MCF 10A (cell line): ENCODE results near the gene UQCC5. TPM values are rescaled to one million over a fixed set of nuclear protein-coding genes. Genes with fewer than 3 reads are reported as not detected.
A peak's percentile ranks its signal among the peaks of the same experiment; 100 is the strongest.

ENCODE experiments used
- BruUV-seq: library from RNA; stranded (reverse); fragments of 400-500 nt; replicated peaks from 2 replicates; lab custom pipeline; 2021; lab: Mats Ljungman, UMichigan
- CTCF ChIA-PET: fragments of 300-600 bp; sonication (Branson Sonifier 250); formaldehyde crosslinking; extraction: SDS; loops from one replicate; lab custom pipeline; 2021; ENCODE audit warnings: antibody characterized with exemption, inconsistent platforms; lab: Yijun Ruan, JAX
- POLR2A ChIA-PET: fragments of 300-600, 350-650 bp; sonication (Branson Sonifier 250); formaldehyde crosslinking; extraction: SDS; loops from one replicate; lab custom pipeline; 2020; ENCODE audit warnings: antibody characterized with exemption, inconsistent platforms; lab: Yijun Ruan, JAX
- DNase-seq: peaks from one replicate; pipeline ENCODE4 v3.0.0-alpha.2; 2018; ENCODE audit not compliant: unreplicated experiment
- H3K27ac Mint-ChIP-seq: one replicate; pipeline ENCODE4 v1.8.0; 2022; ENCODE audit warnings: mild to moderate bottlenecking, low read depth, mixed read lengths; ENCODE audit not compliant: unreplicated experiment
- H3K27me3 Mint-ChIP-seq: one replicate; pipeline ENCODE4 v1.8.0; 2022; ENCODE audit warnings: mixed read lengths; ENCODE audit not compliant: insufficient read depth, unreplicated experiment
- H3K36me3 Mint-ChIP-seq: one replicate; pipeline ENCODE4 v1.8.0; 2022; ENCODE audit warnings: mild to moderate bottlenecking, moderate library complexity, mixed read lengths; ENCODE audit not compliant: insufficient read depth, unreplicated experiment
- H3K4me1 Mint-ChIP-seq: one replicate; pipeline ENCODE4 v1.8.0; 2022; ENCODE audit warnings: mixed read lengths; ENCODE audit not compliant: insufficient read depth, unreplicated experiment
- H3K4me3 Mint-ChIP-seq: one replicate; pipeline ENCODE4 v1.8.0; 2022; ENCODE audit warnings: mild to moderate bottlenecking, moderate library complexity, mixed read lengths; ENCODE audit not compliant: unreplicated experiment
- H3K9me3 Mint-ChIP-seq: one replicate; pipeline ENCODE4 v1.8.0; 2022; ENCODE audit warnings: mixed read lengths; ENCODE audit not compliant: unreplicated experiment
- intact Hi-C: fragments of 100-400 bp; cut with micrococcal nuclease; formaldehyde crosslinking; loops from 2 replicates; pipeline ENCODE4 v1.14.1; 2022
- total RNA-seq: library from RNA; stranded (reverse); gene quantifications from 2 replicates; pipeline ENCODE4 v1.2.3, GENCODE V29; 2022
- TF ChIP-seq, protein P1 (sequence below): fragments of 200-600 bp; IDR thresholded peaks from one replicate; pipeline ENCODE4 v1.8.0; 2022; ENCODE audit warnings: antibody characterized with exemption, mild to moderate bottlenecking; ENCODE audit not compliant: unreplicated experiment

Gene UQCC5
- total RNA-seq, 1 experiment from 2014 or later = 22.6 TPM

DNA sequence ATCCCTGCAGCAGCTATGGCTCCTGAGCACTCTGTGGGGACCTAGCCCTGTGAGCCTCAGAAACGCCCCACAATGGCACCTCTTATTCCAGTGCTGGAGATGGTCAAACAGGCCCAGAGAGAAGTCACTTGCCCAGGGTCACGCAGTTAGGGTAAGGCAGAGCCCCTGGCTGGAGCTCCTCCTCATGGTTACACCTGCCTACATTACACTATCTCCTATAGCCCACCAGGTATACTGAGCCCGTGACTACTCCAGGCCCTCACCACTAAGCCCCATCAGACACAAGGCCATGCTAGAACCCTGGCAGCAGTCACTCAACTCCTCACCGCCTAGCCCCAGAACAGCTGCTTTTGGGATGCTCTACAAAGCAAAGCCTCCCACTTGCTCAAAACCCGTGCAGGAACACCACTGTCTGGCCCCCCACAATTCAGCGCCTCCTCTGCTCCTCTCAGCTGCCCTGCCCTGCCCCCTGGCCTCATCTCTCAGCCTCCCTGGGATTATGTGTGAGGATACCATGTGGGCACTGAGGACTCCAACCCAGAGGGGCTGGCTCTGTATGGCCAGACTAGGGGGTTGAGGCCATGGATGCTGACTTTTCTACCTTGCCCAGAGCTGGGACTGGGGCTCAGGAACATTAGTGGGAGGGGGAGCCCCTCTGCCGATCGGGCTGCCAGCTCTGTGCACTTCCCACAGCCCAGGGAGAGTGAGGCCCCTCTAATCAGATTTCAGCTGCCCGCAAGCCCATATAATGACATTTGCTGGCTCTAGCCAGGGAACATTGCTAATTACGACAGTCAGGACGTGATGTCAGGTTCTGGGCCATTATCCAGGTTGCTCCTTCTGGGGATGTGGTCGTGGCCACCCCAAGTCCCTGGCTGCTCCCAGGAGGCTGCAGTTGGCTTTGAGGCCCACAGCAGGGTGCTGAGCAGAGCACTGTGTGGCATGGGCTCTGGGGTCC, 6.8 kb upstream of the UQCC5 start:
- TF ChIP-seq, protein P1, sequence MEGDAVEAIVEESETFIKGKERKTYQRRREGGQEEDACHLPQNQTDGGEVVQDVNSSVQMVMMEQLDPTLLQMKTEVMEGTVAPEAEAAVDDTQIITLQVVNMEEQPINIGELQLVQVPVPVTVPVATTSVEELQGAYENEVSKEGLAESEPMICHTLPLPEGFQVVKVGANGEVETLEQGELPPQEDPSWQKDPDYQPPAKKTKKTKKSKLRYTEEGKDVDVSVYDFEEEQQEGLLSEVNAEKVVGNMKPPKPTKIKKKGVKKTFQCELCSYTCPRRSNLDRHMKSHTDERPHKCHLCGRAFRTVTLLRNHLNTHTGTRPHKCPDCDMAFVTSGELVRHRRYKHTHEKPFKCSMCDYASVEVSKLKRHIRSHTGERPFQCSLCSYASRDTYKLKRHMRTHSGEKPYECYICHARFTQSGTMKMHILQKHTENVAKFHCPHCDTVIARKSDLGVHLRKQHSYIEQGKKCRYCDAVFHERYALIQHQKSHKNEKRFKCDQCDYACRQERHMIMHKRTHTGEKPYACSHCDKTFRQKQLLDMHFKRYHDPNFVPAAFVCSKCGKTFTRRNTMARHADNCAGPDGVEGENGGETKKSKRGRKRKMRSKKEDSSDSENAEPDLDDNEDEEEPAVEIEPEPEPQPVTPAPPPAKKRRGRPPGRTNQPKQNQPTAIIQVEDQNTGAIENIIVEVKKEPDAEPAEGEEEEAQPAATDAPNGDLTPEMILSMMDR = no peak
- Mint-ChIP-seq H3K4me3 (no peak overlapping the region), H3K27me3 (no peaks in the 10 kb centered on the region), H3K9me3 (no peaks in the 10 kb centered on the region), H3K36me3 (no peaks in the 10 kb centered on the region), H3K27ac (no peak overlapping the region), H3K4me1 (no peaks in the 10 kb centered on the region)
- ChIA-PET CTCF (interaction anchor here (0.6 kb wide), 1 partner anchor 298 kb away, joined by 3 read pairs; no protein-coding TSS in a partner anchor), POLR2A (interaction anchor here (0.8 kb wide), 1 partner anchor 155 kb away, joined by 5 read pairs; no protein-coding TSS in a partner anchor)
- intact Hi-C loops = loop anchor here (10.0 kb wide), 1 partner anchor 55 kb away; no protein-coding TSS in a partner anchor
- BruUV-seq = no TSS peak
- peak; percentile 28 for DNase-seq

DNA sequence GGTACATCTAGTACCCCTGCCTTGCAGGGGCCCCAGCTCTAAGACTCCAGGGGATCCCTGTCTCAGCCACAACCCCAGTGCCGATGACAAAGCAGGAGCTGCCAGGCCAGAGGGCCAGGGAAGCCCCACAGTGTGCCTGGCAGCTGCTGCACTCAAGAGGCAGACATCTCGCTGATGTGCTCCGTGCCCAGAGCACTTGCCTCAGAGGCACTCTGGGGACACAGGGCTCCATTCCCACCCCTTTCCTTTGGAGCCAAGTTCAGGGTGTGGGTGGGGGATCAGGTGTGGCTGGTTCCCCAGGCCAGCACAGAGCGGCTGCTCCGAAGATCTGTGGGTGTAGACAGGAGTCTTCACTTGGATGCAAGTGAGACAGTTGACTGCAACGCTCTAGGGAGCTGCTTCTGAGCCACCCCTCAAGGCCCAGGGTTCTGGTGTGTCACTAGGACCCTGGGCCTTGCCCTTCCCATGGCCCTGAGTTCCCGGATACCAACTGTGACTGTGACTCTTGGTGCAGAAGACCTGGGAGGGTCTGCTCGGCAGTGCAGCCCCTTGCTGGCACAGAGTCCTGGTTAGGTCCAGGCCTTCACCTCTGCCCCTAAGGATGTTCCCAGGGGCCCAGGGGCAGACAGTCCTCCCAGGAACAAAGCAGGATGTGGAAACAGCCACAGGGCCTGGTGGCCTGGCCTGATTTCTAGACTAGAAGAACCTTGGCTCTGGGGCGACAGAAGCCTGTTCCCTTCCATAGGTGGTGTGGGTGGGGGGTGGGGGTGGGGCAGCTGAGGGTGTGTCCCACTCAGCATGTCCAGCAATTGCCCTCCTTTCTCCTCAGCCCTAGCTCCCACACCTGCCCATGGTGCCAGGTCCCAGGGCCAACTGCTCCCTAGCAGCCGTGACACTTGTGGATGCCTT, 5.2 kb upstream of the UQCC5 start:
- intact Hi-C loops = loop anchor here (10.0 kb wide), 1 partner anchor 56 kb away; no protein-coding TSS in a partner anchor
- Mint-ChIP-seq H3K27me3 (no peaks in the 10 kb centered on the region), H3K27ac (no peak overlapping the region), H3K4me3 (no peak overlapping the region), H3K9me3 (no peaks in the 10 kb centered on the region), H3K36me3 (peaks cover 6% of the 10 kb centered on the region), H3K4me1 (peaks cover 5% of the 10 kb centered on the region)
- no peak for DNase-seq
- TF ChIP-seq, protein P1 = no peak
- POLR2A ChIA-PET = no interaction called here
- CTCF ChIA-PET = interaction anchor here (0.6 kb wide), 1 partner anchor 49 kb away, joined by 3 read pairs; no protein-coding TSS in a partner anchor
- BruUV-seq = no TSS peak

DNA sequence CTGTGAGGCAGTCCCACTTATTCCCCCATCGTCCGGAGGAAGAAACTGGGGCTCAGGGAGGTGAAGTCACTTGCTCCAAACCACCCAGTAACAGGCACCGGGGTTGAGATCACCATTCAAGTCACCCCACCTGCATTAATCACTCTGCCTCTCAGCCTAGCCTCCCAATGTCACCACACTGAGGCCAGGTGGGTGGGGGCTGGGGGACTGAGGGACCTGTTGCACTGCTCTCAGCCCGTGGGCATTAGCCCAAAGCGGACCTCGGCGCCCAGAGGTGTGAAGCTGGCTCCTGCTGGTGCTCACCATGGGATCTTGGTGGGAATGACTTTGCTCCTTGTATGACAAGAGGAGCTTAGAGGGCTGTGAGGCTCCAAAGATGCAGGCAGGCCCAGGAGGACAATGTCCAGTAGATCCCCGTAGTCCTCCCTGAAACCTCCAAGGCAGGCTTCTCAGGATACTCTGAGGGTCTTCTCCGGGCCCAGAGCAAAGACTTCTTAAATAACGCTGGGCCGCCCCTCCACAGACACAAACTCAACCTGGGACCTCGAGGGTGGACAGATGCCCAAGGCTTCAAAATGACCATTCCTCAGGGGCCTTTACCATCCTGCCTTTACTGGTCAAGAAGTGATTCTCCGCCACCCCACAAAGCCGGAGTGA, 4.4 kb upstream of the UQCC5 start:
- ChIA-PET CTCF (no interaction called here), POLR2A (interaction anchor here (0.6 to 0.9 kb wide), 2 partner anchors 10 to 155 kb away, joined by 3 to 4 read pairs; no protein-coding TSS in a partner anchor)
- BruUV-seq = TSS peak; percentile 45
- peaks cover 5% of the 10 kb centered on the region for H3K4me1 Mint-ChIP-seq
- DNase-seq = no peak
- intact Hi-C loops = loop anchor here (10.0 kb wide), 1 partner anchor 57 kb away; no protein-coding TSS in a partner anchor
- H3K36me3 Mint-ChIP-seq = peaks cover 6% of the 10 kb centered on the region
- H3K27me3 Mint-ChIP-seq = no peaks in the 10 kb centered on the region
- no peak overlapping the region for H3K27ac Mint-ChIP-seq
- TF ChIP-seq, protein P1 = no peak
- peak overlapping the region; percentile 72 for H3K4me3 Mint-ChIP-seq
- H3K9me3 Mint-ChIP-seq = no peaks in the 10 kb centered on the region
